Hippocampal formation (tissue), 2 donors: Measurements from ENCODE around the gene KRIT1.
"Not testable (repeated sequence)": the region's sequence is repeated elsewhere in the genome, so short reads cannot be mapped to it uniquely, and the experiment has no call there.

ENCODE experiments used
- DNase-seq, 2 donors: peaks; one replicate each; lab custom pipeline; 2025; lab: John Stamatoyannopoulos, UW

The KRIT1 gene

DNA sequence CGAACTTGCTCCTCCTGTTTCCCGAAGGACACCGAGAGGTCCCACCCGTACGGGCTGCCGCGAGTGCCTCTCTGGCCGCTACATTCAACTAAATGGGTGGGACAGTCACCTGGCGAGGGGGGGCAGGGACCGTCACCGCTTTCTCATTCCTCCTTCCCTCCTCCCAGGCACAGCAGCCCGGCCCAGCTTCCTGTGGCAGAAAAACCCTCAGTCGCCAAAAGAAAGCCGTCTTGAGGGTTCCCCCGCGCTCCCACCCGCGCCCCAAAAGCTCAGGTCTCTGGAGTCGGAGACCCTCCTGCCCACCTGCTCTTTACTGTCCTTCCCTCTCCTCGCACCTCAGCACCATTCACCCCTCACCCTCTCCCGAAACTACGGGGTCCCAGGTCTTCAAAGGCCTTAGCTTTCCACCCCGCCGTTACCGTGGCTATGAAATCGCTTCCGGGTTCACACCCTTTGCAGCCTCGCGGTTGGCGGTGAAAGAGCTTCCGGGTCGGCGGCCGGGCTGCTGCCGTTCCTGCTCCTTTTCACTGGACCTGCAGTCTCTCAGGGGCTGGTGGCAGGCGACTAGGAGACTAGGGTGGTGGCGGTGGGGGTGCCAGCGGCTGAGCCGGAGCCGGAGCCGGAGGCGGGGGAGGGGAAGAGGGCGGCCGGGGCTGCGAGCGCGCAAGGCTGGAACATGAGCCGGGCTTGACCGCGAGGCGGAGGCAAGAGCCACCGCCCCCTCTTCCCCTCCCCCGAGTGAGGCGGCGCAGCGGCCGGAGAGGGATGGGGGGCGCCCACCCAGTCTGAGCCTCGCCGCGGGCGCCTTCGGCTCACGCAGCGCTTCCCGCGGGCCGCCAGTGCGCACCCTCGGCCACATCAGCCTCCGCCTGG is at the start of gene KRIT1, which contains the start of gene ANKIB1:
Gene KRIT1, minus strand, starts transcription at position 428 of the 873 bp plus-strand sequence. CDS start 3,779 bp downstream, outside the sequence.
Gene ANKIB1, plus strand, starts transcription at position 488 of the 873 bp plus-strand sequence. CDS start 49,005 bp downstream, outside the sequence.
- DNase-seq: peak; percentile 85 to 91

DNA sequence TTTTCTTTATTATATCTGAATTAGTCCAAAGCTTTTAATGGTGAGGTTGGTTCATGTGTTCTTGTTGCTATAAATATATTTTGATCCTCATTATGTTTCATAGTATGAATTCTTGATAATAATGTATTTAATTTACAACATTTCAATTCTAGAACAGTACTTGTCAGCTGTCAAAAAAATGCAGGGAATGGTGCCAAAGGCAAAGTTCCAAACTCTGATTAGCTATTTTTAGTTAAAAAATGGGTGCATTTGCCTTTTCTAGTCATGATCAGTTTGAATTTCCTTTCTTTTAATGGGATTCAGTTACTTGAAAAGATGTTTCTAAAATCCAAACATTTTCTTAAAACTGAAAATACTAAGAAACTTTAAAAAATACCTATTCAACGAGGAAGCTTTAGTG is 49.7 kb upstream of the KRIT1 start:
- no peak for DNase-seq

DNA sequence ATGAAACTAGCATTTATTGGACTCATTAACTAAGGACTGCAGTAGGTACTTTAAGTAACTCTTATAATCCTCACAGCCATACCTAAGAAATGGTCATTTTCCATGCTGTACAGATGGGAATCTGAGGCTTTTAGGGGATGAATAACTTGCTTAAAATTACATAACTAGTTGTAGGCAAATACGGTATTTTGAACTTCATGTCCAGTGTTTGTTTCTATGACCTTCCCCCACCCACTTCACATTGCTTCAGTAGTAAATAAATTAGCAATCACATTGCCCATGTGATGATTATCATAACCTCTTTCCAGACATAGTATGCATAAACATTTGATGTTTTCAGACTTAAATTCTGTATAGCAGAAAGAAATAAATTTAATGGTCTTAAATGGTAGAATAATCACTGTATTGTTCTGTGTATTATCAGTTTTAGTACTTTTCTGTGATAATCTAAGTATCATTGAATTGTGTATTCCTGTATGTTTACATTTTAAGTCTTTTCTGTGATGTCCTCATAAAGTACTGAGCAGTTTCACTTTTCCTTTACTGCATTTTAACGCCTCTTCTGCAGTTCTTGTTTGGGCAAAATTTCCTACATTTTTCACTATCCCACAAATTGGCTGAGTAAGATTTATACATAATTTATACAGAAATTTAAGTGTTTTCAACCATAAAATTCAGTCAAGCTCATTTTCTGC is 48.3 kb upstream of the KRIT1 start:
- no peak for DNase-seq

DNA sequence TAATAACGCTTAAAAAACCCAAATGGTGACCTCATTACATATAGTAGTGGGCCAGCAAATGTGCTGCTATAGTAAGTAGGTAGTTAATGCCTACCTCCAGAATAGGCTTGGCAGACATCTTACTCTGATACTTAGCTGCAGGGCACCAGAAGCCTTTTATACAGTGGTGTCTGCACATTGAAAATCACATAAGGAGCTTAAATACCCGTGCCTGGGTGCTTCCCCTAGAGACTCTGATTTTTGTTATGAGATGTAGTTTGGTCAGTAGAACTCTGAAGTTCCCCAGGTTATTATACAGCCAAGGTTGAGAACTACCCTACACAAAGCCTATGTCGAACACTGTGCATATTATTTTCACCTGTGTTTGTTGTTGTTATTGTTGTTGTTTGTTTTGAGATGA is 47.3 kb upstream of the KRIT1 start:
- no peak for DNase-seq

DNA sequence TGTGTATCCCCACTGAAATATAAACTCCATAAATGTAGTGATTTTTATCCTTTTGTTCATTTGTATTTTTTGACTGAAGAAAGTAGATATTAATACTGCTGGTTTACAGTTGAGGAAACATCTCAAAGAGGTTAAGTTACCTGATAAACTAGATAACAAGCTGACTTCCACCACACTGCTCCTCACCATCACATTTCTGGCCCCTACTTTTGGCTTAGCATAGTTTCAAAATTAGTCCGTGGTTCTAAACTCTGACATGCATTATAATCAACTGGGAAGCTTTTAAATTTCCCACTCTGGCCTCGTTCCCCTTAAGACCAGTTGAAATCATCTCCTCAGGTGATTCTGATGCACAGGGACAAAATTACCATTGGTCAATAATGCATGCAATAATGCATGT is 43.6 kb upstream of the KRIT1 start:
- DNase-seq: no peak

DNA sequence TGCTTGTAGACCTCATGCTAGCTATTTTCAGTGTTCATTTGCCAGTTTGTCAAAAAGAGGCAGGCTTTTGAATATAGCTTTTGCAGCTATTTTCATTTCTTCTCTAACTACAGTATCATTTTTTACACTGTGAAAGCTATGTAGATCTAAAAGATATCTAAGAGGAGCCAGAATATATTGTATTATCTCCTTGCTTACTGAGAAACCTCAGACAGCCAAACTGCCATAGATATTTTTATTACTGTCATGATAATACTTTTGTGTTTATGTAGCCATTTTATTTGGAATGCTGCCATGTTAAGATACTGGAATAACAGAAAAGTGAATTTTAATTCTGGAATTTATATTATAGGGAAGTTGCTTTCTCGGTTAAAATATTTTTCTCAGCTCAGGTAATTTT is 37.2 kb upstream of the KRIT1 start:
- DNase-seq: no peak

DNA sequence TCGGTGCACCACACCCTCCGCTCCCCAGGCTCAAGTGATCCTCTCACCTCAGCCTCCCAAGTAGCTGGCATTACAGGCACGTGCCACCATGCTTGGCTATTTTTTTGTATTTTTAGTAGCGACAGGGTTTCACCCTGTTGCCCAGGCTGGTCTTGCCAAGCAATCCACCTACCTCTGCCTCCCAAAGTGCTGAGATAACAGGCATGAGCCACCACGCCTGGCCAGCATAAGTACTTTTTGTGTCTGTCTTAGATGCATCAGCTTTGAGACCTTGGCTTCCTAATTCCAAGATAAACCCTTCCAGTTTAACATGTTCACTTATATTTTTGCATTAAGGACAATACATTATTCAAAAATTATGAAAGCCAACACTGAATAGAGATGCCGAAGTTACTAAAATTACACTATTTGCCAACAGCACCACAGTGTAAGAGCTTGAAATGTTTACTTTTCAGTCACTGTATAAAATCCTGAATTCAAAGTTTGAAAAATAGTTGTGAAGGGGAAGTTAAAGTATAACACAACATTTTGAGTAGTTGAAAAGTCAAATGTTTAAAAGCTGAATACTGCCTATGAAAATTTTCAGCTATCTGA is 36.6 kb upstream of the KRIT1 start:
- no peak for DNase-seq

DNA sequence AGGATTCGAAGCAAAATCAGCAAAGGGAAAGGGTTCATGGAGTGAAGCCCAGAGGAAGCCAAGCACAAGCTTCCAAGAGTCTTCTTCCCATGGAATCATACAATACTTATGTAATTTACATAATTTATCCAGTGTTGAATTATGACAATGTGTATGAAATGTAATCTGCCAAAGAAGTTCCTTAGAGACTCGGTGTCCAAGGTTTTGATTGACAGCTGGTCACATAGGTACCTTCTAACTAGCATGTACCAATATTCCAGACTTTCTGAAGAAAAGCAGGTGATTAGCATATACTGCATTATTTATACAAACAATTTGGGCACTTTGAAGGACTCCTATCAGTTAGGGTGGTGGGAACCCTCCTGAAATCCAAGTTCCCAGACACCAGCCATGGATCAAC is 35.3 kb upstream of the KRIT1 start:
- no peak for DNase-seq

DNA sequence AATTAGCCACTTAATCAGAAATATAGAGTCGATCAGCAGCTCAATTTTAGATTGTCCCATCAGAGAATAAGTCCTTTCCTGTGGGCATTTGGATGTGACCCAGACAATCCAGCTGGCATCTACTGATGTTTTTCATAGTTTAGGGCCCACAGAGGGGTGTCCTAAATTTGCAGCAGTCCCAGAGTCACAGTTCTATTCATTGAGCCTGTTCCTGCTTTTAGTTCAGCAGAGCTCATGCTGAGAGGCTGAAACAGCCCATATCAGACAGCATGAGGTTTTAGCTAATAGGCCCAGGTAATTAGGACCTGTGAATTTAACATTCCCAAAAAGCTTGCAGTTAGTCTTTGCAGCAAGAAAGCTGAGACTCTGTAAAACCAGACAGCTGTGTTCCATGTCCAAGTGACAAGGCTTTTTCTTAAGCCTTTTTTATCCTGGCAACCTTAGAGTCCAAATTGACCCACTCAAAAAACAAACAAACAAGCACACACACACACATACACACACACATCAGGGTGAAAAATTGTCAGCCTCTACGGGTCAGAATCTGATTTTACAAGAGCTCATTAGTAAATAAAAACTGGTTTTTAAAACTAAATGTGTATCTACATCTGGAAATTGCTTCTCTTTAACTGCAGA is 33.8 kb upstream of the KRIT1 start:
- no peak for DNase-seq

DNA sequence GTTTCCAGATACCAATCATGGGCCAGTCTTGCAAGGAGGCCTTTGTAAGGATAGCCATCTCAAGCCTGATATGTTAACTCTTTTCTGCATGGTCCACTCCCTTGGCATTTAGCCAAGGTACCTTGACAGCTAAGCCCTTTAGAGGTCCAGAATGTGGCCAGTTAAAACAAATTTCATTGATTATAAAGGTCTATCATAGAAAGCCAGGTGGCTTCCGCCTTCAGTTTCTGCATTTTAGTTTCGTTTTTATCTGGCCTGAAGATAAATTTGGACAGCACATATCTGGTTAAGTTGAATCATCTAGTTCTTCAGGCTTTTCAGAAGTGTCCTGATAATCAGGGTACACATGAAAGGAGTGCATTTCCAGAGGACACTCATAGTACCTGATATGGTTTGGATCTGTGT is 30.7 kb upstream of the KRIT1 start:
- DNase-seq: no peak

DNA sequence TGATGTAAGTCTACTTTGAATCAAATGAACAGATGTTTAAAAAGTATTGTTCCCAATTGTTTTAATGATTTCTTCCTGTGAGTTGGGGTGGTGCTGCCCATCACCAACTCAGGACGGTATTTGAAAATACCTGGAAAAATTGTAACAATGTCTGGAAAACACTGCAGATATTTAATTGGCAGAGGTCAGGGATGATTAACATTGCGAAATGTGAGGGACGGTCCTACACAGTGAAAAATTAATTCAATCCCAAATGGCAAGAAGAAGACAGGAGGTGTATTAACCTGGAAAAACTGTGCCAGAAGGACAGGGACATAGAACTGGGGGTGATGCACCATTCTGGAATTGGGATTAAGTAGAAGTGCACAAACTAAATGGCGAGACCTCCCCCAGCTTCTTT is 29.6 kb upstream of the KRIT1 start:
- no peak for DNase-seq

DNA sequence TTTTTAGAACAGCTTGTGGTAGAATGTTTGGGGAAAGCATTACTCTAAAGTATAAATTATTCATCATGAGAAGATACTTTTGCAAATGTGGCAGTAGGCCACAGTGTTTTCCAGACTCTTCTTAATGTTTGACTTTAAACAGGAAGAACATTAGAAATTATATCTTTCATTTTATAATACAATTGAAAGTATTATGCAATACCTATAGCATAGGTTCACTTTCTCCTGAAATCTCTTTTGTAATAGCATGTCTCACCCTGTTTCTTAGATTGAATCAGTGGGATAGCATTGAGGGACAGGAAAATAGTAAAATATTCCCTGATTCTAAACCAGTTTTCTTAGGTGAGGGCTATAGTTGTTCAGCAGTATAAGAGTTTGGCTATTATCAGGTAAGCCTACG is 23.2 kb upstream of the KRIT1 start:
- DNase-seq: no peak

DNA sequence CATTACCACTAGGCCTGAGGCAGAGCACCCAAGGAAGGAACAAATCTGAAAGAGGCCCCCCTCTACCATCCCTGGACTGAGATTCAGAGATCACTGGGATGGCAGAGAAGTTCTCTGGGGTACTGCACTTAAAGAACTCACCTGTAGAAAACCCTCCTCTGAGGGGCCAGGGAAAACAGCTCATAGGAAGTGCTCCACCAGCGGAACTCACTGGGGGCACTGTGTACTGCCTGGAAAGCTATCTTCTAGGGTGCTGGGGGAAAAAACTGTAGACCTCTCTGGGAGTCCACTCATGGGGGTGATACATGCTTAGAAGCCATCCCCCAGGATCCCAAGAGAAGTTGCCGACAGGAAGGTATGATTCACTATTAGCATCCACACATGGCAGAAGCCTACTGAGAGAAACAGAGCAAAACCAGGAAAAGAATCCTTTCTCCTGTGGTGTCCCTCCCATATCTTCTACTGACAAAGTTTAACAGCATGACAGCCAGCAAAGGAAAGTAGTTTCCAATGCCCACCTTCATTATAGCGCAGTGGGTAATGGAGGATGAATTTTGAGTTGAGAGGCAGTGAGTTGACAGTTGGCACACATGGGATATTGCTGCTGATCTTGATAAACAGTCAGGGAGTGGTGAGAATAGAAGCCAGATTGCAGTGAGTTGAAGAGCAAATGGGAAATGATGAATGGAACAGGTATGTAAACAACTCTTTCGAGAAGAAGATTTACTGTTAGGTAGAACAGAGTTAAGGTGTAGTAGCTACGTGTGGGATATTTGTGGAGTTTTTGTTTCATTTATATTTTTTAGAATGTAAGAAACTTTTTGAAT is 20.9 kb upstream of the KRIT1 start:
- DNase-seq: no peak

DNA sequence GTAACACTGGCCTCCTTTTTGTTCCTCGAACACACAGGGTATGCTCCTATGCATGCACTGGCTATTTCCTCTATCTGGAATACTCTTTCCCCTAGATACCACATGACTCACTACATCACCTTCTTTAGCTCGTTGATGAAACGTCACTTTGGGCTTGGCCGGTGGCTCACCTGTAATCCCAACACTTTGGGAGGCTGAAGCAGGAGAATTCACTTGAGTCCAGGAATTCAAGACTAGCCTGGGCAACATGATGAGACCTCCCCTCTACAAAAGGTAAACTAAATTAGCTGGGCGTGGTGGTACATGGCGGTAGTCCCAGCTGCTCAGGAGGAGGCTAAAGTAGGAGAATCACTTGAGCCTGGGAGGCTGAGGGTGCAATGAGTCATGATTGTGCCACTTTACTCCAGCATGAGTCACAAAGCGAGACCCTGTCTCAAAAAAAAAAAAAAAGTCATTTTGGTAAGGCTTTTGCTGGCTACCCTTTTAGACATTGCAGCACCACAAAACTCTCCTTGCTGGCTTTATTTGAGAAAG is 14.6 kb upstream of the KRIT1 start:
- no peak for DNase-seq

DNA sequence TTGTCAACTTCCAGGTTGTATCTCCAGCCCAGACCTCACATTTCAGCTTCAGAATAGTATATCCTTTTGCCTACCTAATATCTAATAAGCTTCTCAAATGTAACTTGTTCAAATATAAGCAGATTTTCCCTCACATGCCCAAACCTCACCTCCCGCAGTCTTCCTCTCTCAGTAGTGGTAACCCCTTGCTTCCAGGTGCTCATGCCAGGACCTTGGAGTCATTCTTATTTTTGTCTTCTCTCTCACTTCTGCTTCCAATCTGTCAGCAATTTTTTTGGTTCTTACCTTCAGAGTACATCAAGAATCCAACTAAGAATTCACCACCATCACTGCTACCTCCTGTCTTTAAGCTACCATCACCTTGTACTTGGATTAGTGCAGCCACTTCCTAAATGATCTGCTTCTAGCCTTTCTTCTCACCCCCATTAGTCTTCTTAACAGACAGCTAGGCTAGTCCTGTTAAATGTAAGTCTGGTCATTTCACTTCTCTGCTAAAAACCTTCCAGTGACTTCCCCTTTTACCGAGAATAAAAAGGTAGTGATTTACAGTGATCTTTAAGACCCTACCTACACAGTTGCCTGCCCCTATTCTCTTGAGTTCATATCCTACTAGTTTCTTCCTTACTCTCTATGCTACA is 14.0 kb upstream of the KRIT1 start:
- no peak for DNase-seq

DNA sequence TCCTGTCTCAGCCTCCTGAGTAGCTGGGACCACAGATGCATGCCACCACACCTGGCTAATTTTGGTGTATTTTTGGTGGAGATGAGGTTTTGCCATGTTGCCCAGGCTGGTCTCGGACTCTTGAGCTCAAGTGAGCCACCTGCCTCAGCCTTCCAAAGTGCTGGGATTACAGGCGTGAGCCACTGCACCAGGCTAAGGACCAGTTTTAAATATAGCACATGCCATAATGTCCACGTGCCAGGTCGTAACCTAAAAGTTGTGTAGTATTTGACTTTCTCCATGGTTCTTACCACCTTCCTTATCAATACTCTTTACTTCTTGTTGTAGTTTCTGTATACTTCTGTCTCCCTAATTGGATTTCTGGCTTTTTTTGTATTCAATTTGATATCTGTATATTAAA is 13.3 kb upstream of the KRIT1 start:
- DNase-seq: no peak

DNA sequence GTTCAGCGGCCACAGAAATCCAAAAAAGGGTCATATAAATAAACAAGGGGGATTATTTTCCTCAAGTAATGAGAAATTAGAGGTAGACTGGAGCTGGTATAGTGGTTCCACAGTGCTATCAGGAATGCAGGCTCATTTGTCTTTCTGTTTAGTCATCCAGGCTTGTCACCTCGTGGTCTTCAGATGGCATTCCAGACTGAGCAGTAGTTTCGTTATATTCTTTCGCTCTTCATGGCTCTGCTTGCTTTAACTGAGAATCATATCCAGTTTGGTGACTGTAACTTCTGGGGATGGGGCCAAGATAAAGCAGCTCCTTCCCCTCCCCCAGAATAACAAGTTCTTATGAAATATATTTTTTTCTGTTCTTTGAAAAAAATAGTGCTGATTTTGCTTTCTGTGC is 9.6 kb upstream of the KRIT1 start:
- no peak for DNase-seq

DNA sequence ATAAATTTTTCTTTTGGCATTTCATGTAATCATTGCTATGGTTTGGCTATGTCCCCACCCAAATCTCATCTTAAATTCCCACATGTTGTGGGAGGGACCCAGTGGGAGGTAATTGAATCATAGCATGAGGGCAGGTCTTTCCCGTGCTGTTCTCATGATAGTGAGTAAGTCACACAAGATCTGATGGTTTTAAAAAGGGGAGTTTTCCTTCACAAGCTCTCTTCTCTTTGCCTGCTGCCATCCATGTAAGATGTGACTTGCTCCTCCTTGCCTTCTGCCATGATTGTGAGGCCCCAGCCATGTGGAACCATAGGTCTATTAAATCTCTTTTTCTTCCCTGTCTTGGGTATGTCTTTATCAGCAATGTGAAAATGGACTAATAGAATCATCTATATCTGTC is 9.1 kb upstream of the KRIT1 start:
- DNase-seq: not testable (repeated sequence)

DNA sequence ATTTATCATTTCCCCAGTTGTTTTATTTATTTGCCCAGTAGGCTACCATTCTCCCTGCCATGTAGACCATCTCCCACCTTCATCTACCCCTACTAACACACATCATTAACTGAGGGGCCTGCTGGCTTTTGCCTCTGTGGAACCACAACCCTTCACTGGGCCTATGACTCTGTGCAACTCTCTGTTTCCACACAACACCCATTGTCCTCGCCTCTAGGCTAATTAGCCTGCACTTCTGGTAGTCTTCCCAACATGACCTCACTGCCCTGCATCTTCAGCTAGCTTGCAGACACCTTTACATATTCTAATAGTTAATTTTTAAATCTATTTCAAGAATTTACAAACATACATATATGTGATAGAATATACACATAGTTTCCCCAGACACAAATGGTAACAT is 7.5 kb upstream of the KRIT1 start:
- DNase-seq: peak; percentile 47 to 67

DNA sequence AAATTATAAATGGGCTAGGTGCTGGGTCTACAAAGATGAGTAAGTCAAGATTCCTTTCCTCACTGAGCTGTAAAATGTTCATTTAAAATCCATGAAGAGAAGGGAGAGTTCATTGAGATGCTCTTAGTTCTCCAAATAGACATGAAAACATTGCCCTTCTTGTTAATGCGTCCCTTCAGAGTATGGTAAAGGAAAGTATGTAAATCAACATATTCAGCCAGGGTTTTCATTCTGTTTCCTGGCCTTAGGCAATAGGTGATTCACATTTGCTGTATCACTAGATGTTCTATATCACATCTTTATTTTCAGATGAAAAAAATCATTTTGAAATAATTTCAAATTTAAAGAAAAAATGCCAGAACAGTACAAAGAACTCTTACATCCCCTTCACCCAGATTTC is 5.5 kb upstream of the KRIT1 start:
- DNase-seq: no peak

DNA sequence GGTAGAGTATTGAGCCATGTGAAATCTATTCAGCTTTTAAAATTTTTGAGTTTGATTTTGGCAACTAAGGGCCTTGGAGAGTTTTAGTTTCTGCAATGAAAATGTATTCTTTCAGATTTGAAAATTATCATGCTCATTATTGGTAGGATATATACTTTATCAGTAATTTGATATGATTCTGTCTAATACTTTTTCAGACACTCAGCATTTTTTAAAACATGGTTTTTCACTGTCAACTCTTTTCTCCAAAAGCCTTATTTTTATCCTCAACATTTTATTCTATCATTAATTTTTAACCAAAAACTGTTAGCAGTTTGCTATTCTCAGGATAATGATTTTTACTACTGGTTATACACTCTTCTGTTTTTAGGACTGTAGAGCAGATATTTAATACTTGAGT is 4.9 kb upstream of the KRIT1 start:
- no peak for DNase-seq
